Liver (tissue), 3 donors: ENCODE data around the gene PTGES.

ENCODE experiments used
- CTCF ChIP-seq: fragments of 150-350 bp; IDR thresholded peaks from 2 replicates; pipeline ENCODE4 v1.5.1; 2017; ENCODE audit warnings: improper control_type of control experiment, low read depth, low read length; ENCODE audit not compliant: missing input control
- FOXA1 ChIP-seq: IDR thresholded peaks from 2 replicates; pipeline ENCODE4 v1.6.1; 2016; ENCODE audit warnings: antibody characterized with exemption
- SP1 ChIP-seq: IDR thresholded peaks from 2 replicates; pipeline ENCODE4 v1.6.1; 2018; ENCODE audit warnings: antibody characterized with exemption, mild to moderate bottlenecking
- TAF1 ChIP-seq: conservative IDR thresholded peaks from 2 replicates; pipeline ENCODE4 v1.6.1; 2016; ENCODE audit warnings: antibody characterized with exemption, mild to moderate bottlenecking
- YY1 ChIP-seq: IDR thresholded peaks from 2 replicates; pipeline ENCODE4 v1.6.1; 2016; ENCODE audit warnings: antibody characterized with exemption, mild to moderate bottlenecking
- ZBTB33 ChIP-seq: IDR thresholded peaks from 2 replicates; pipeline ENCODE4 v1.6.1; 2016; ENCODE audit warnings: antibody characterized with exemption
- donor health status: healthy.
- donor health status: healthy.

- TF ChIP-seq YY1: no peak
- TF ChIP-seq CTCF: no peak
- TF ChIP-seq TAF1: no peak
- no peak for TF ChIP-seq SP1
- no peak for TF ChIP-seq FOXA1
- no peak for TF ChIP-seq ZBTB33
Observed at GRCh38 chr9:129702589-129703520, 50.0 kb downstream of the PTGES start.
